Kidney epithelial cell (primary cell): Measurements from ENCODE around the gene NELFCD. TPM values are rescaled to one million over a fixed set of nuclear protein-coding genes. Genes with fewer than 3 reads are reported as not detected.
"Not testable (repeated sequence)": the region's sequence is repeated elsewhere in the genome, so short reads cannot be mapped to it uniquely, and the experiment has no call there.

Source experiments
- DNase-seq: peaks from one replicate; pipeline ENCODE4 v3.0.0-alpha.2; 2010; ENCODE audit warnings: low read depth
- H3K27me3 ChIP-seq: 2 replicates; pipeline ENCODE4 v1.6.0; 2011; ENCODE audit warnings: low read length; ENCODE audit not compliant: control insufficient read depth, insufficient read depth
- H3K36me3 ChIP-seq: 2 replicates; pipeline ENCODE4 v1.5.1; 2011; ENCODE audit warnings: low read length; ENCODE audit not compliant: control insufficient read depth, insufficient read depth
- H3K4me3 ChIP-seq: 2 replicates; pipeline ENCODE4 v1.5.1; 2011; ENCODE audit warnings: low read depth, mild to moderate bottlenecking, control low read depth, low read length
- total RNA-seq: library from RNA; depleted of rRNA; stranded (reverse); fragments of >200 nt; gene quantifications from 2 replicates; pipeline ENCODE4 v1.2.3, GENCODE V29; 2015
- TF ChIP-seq, protein P1 (sequence below): IDR thresholded peaks from 2 replicates; pipeline ENCODE4 v1.5.1; 2011; ENCODE audit warnings: mild to moderate bottlenecking, moderate library complexity, low read length, control low read depth, inconsistent platforms; ENCODE audit not compliant: insufficient read depth, poor library complexity, severe bottlenecking

The NELFCD gene
- total RNA-seq, 1 donor from 2014 or later: 43.7 TPM

DNA sequence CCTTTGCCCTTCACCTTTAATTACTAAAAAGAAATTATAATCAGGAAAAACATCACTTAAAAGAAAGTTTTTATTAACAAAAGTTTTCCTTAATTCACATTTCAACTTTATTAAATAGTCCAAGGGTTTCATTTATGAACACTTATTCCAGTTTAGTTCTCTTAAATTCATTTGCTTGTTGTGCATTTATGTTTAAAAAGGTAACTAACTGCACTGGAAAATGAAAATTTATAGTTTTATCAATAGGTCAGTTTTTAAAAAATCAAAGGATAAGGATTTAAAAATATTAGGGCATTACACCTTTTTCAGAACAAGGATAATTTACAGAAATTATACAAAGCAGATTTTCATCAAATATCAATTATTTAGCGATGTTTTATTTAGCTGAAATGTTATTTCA is 52.0 kb downstream of the NELFCD start:
- Histone ChIP-seq H3K36me3 (no peaks in the 10 kb centered on the region), H3K4me3 (no peak overlapping the region), H3K27me3 (no peaks in the 10 kb centered on the region)
- no peak for DNase-seq
- TF ChIP-seq, protein P1, sequence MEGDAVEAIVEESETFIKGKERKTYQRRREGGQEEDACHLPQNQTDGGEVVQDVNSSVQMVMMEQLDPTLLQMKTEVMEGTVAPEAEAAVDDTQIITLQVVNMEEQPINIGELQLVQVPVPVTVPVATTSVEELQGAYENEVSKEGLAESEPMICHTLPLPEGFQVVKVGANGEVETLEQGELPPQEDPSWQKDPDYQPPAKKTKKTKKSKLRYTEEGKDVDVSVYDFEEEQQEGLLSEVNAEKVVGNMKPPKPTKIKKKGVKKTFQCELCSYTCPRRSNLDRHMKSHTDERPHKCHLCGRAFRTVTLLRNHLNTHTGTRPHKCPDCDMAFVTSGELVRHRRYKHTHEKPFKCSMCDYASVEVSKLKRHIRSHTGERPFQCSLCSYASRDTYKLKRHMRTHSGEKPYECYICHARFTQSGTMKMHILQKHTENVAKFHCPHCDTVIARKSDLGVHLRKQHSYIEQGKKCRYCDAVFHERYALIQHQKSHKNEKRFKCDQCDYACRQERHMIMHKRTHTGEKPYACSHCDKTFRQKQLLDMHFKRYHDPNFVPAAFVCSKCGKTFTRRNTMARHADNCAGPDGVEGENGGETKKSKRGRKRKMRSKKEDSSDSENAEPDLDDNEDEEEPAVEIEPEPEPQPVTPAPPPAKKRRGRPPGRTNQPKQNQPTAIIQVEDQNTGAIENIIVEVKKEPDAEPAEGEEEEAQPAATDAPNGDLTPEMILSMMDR: no peak

DNA sequence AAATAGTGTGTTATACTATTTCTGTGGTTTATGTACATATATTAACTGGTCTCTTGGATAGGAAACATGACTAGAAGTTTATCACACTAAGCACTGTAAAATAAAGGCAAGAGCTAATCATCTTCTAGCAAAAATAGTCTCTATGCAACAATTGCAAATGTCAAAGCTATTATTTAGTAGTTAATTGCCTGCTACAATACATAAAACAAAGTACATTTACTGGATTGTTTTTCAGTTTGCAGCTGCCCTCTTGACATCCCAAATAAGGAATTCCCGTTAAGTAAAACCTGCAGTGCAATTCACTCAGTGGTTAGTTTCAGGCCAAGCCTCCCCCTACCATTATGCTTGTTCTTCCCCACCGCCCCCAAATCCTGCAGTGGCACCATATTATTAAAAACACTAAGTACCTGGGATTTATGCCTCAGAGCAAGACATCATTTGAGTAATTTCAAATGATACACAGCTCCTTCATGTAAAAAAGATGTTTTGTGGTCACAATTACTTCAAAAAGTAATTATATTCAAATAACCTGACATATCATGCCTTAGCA is 52.6 kb downstream of the NELFCD start:
- TF ChIP-seq, protein P1: no peak
- H3K36me3 ChIP-seq: no peaks in the 10 kb centered on the region
- no peaks in the 10 kb centered on the region for H3K27me3 ChIP-seq
- no peak overlapping the region for H3K4me3 ChIP-seq
- DNase-seq: no peak

DNA sequence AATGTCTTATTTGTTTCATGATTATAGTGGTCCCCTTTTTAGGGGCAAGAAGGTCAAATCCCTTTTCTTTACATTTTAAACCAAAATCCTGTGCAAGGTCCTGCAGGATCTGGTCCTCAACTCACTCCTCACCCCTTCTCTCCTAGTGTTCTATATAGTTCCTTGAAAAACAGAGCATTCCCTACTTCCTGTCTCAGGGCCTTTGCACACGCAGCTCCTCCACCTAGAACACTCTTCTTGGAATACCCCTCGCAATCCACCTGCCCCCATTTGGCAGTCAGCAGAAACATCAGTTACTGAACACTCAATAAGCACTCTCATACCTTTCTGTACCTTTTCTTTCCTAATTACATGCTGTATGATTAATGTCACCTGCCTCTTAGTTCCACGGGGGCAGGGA is 54.3 kb downstream of the NELFCD start:
- no peaks in the 10 kb centered on the region for H3K27me3 ChIP-seq
- H3K36me3 ChIP-seq: no peaks in the 10 kb centered on the region
- TF ChIP-seq, protein P1: no peak
- no peak for DNase-seq
- no peak overlapping the region for H3K4me3 ChIP-seq

DNA sequence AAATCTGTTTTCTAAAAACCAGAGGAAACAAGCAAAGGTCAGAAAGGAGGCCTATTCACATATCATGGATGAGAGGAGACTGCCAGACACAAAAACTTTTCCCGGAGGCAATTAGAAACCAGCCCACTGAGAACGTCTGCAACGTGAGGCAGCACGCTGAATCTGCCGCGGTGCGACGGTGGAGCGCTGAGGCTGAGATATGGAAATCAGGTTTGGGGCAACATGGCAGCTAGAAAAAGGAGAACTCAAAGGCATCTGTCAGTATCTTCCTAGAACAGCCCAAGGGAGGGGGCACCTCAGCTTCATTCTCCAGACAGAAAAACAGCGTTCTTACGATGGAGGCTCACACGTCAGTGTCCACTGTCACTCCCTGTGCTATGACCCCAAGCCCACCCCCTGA is 56.3 kb downstream of the NELFCD start:
- DNase-seq: no peak
- TF ChIP-seq, protein P1: no peak
- Histone ChIP-seq H3K4me3 (no peak overlapping the region), H3K27me3 (no peaks in the 10 kb centered on the region), H3K36me3 (no peaks in the 10 kb centered on the region)

DNA sequence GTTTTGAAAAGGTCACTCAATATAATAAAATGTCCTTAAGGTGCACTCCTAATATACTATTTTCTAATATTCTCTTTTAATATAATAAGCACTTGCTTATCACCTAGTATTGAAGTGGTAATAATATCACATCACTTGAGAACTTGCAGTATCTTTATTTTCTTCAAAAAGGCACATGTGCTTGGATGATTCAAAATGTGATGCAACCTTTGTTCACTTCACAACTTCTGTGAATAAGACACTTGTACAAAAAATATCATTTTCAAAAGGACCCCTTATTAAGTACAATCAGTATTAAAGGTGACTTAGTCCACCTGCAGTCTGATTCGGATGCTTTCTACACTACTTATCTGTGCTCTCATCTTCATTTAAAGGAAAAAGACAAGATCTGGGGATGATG is 58.2 kb downstream of the NELFCD start:
- no peaks in the 10 kb centered on the region for H3K27me3 ChIP-seq
- DNase-seq: no peak
- TF ChIP-seq, protein P1: no peak
- no peak overlapping the region for H3K4me3 ChIP-seq
- H3K36me3 ChIP-seq: no peaks in the 10 kb centered on the region

DNA sequence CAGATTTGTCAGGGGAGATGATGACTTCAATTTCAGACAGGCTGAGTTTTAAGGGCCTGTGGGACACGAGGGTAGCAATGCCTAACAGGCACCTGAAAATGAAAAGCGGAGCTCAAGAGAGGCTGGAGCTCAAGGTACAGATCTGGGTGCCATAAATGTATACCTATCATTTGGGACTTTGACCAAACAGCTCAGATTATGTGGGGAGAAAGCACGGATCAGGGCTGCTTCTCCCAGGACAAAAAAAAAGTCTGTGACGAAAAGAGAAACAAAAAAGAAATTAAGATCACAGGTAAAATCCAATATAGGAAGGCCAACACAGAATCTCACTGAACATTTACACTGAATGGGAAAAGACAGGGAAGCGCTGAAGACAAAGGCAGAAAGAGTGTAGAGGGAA is 59.6 kb downstream of the NELFCD start:
- Histone ChIP-seq H3K36me3 (no peaks in the 10 kb centered on the region), H3K27me3 (no peaks in the 10 kb centered on the region), H3K4me3 (no peak overlapping the region)
- DNase-seq: no peak
- TF ChIP-seq, protein P1: no peak

DNA sequence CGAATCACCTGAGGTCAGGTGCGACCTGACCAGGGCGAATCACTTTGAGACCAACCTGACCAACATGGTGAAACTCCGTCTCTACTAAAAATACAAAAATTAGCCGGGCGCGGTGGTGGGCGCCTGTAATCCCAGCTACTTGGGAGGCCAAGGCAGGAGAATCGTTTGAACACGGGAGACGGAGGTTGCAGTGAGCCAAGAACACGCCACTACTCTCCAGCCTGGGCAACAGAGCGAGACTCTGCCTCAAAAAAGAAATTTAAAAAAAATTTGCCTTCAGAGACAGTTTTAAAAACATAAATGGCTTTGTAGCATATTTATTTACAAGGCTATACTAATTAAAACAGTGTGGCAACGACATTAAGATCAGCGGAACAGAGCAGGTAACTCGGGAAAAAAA is 60.4 kb downstream of the NELFCD start:
- H3K4me3 ChIP-seq, DNase-seq: not testable (repeated sequence)

More for the DNA sequence above, 60.4 kb downstream of the NELFCD start:
- not testable (repeated sequence) for H3K27me3 ChIP-seq, H3K36me3 ChIP-seq
